ENCODE data around the gene MYO16. TPM values are rescaled to one million over a fixed set of nuclear protein-coding genes. Genes with fewer than 3 reads are reported as not detected.

Gene MYO16
- total RNA-seq, 2 experiments from 2014 or later, result not detected

DNA sequence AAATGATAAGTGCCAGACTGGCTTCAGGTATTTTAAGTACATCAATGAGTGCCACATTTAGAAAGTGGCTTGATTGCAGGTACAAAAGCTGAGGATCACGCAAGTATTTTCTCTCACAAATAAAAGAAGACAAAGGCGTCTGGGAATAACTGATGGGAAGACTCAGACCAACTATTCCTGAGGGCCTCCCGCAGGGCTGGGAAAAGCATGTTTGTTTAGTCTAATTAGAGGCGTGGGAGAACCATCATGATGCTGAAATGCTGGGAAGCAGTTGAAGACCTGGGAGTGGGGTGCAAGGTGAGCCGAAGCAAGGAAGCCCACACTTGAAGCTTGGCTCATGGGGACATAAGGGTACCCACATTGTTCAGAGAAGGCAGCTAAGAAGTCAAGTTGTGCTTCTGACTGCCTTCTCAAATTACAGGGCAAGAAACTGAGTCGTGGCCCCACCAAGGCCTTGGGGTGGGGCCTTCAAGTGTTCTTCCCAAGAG, 536.0 kb downstream of the MYO16 start:
- H3K9me3 Mint-ChIP-seq (ENCODE audit: low read depth), result no peaks in the 10 kb centered on the region

DNA sequence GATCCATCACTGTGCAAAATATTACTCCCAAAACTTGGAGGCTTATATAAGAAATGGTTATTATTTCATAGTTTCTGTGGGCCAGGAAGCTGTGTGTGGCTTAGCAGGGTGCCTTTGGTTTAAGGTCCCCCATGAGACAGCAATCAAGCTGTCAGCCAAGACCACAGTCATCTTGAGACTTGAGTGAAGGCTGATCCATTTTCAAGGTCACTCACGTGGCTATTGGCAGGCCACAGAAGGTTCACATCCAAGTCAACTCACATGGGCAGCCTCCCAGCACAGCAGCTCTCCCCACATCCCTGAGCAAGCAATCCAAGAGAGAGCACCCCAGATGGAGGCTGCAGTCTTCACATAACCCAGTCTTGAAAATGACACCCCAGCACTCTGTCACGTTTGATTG, 537.4 kb downstream of the MYO16 start:
- no peaks in the 10 kb centered on the region for H3K36me3 Mint-ChIP-seq (ENCODE audit: low read depth)

More for the DNA sequence above, 536.0 kb downstream of the MYO16 start:
- Mint-ChIP-seq H3K27me3 (peaks cover 15% of the 10 kb centered on the region), H3K4me3 (no peak overlapping the region), H3K4me1 (peaks cover 8% of the 10 kb centered on the region), H3K27ac (no peak overlapping the region), H3K36me3 (ENCODE audit: low read depth) (no peaks in the 10 kb centered on the region)
- ChIA-PET POLR2A (no interaction called here), CTCF (no interaction called here)
- intact Hi-C loops (cut with DNase I, micrococcal nuclease), result no loop called here
- ATAC-seq (no peak), DNase-seq (no peak)

GRCh38 chr13:109172136-109172535, 542.7 kb downstream of the MYO16 start:
- no peak overlapping the region for H3K4me3 Mint-ChIP-seq
- H3K9me3 Mint-ChIP-seq (ENCODE audit: low read depth), result no peaks in the 10 kb centered on the region
- H3K27ac Mint-ChIP-seq, result no peak overlapping the region
- H3K36me3 Mint-ChIP-seq (ENCODE audit: low read depth), result no peaks in the 10 kb centered on the region
- ATAC-seq, result no peak
- ChIA-PET CTCF (no interaction called here), POLR2A (no interaction called here)
- intact Hi-C loops (cut with DNase I, micrococcal nuclease), result no loop called here
- DNase-seq, result no peak
- H3K4me1 Mint-ChIP-seq, result no peaks in the 10 kb centered on the region
- H3K27me3 Mint-ChIP-seq, result peaks cover 4% of the 10 kb centered on the region

More for the DNA sequence above, 537.4 kb downstream of the MYO16 start:
- ATAC-seq (no peak), DNase-seq (no peak)
- POLR2A ChIA-PET, result no interaction called here
- H3K4me3 Mint-ChIP-seq, result no peak overlapping the region
- H3K4me1 Mint-ChIP-seq, result peaks cover 8% of the 10 kb centered on the region
- H3K9me3 Mint-ChIP-seq (ENCODE audit: low read depth), result no peaks in the 10 kb centered on the region
- no peak overlapping the region for H3K27ac Mint-ChIP-seq
- CTCF ChIA-PET, result no interaction called here
- intact Hi-C loops (cut with DNase I, micrococcal nuclease), result no loop called here
- H3K27me3 Mint-ChIP-seq, result peaks cover 9% of the 10 kb centered on the region

DNA sequence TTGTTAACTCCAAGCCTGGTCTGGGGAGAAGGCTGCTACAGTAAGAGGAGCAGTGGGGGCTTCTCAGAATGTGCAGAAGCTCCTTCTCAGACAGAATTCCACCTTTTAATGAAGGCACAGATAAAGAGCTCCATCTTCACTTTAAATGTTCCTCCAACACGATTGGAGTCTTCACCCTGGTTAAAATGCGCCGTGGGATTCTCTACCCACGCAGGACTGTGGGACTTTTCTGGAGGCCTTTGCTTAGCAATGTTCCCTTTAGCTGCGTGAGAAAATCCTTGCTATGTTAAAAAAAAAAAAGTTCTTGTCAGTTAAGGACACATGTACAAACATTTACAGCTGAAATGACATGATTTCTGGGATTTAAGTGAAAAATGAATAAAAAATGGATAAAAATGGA, 546.3 kb downstream of the MYO16 start:
- intact Hi-C loops (cut with DNase I, micrococcal nuclease), result no loop called here
- Mint-ChIP-seq H3K4me1 (no peaks in the 10 kb centered on the region), H3K27ac (no peak overlapping the region), H3K27me3 (peaks cover 2% of the 10 kb centered on the region), H3K4me3 (no peak overlapping the region), H3K36me3 (ENCODE audit: low read depth) (no peaks in the 10 kb centered on the region), H3K9me3 (ENCODE audit: low read depth) (no peaks in the 10 kb centered on the region)
- CTCF ChIA-PET, result no interaction called here
- ATAC-seq (no peak), DNase-seq (no peak)
- POLR2A ChIA-PET, result no interaction called here

DNA sequence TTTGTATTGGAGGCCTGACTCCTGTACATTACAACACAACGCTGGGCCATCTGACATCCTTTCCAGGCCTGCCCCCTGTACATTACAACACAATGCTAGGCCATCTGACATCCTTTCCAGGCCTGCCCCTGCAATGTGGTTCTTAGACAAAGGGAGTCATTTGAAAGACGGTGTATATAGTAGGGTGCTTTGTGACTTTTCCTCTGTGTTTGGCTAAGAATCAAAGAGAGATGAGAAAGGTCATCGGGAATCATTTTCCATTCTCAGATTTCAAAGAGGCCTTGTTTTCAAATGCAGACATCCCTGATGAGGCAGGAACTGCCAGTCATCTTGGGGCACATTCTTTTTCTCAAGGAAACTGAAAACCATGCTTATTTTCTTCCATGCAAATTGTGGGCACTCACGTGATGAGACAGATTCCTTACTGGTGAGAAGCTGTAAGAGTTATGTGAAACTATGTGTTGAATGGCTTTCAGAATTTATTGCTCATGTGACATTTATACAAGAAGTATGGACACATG, 551.6 kb downstream of the MYO16 start:
- intact Hi-C loops (cut with DNase I, micrococcal nuclease), result no loop called here
- Mint-ChIP-seq H3K4me3 (no peak overlapping the region), H3K27me3 (no peaks in the 10 kb centered on the region), H3K27ac (no peak overlapping the region), H3K4me1 (no peaks in the 10 kb centered on the region), H3K9me3 (ENCODE audit: low read depth) (no peaks in the 10 kb centered on the region), H3K36me3 (ENCODE audit: low read depth) (no peaks in the 10 kb centered on the region)
- CTCF ChIA-PET, result no interaction called here
- no peak for DNase-seq
- ATAC-seq, result no peak
- POLR2A ChIA-PET, result no interaction called here

DNA sequence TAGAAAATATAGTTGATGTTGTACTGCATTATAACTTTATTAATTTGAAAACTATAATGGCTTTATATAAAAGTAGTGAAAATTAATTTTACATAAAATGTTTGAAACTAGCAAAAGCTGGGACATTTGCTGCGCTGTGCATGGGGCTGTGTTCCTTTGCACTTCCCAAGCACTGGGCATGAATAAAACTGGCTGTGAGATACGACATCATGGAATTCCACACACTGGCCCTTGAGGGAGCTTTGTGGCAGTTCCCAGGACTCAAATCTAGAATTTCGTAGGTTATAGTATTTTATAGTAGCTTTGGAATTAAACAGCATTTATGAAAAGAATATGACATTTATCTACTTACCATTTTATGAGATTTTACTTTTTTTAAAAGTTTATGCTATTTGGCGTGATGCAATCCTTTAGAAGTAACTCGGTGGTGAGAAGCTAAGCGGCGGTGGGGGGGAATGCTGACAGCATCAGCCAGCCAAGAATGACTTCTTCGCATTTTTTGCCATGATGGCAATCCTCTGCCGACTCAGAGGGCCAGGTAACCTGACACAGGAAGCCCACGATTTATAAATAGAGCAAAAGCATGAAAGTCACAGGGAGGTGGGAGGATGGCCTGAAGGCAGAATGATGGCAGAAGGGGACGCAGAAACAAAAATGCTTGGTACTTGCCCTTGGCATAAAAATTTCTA, 553.5 kb downstream of the MYO16 start:
- peaks cover 6% of the 10 kb centered on the region for H3K27me3 Mint-ChIP-seq
- ChIA-PET CTCF (no interaction called here), POLR2A (no interaction called here)
- DNase-seq, result no peak
- ATAC-seq, result no peak
- H3K27ac Mint-ChIP-seq, result no peak overlapping the region
- H3K4me3 Mint-ChIP-seq, result no peak overlapping the region
- intact Hi-C loops (cut with DNase I, micrococcal nuclease), result no loop called here
- no peaks in the 10 kb centered on the region for H3K36me3 Mint-ChIP-seq (ENCODE audit: low read depth)
- H3K4me1 Mint-ChIP-seq, result no peaks in the 10 kb centered on the region
- H3K9me3 Mint-ChIP-seq (ENCODE audit: low read depth), result no peaks in the 10 kb centered on the region

DNA sequence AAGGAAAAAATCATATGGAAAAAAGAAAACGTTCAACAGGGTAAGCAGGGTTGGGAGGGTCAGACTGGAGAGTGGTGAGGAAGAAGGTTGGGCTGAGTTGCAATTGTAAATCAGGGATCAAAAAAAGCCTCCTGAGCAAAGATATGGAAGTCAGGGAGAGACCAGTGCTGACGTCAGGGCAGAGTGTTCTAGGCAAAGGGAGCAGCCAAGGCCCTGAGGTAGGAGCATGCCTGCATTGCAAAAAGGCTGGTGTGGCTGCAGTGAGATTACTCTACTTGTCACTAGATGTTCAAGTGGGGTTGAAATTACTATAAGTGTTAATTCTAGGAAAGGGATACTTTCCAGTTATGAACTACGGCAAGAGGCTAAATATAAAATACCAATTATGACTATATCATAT, 562.0 kb downstream of the MYO16 start:
- Mint-ChIP-seq H3K4me3 (no peak overlapping the region), H3K36me3 (ENCODE audit: low read depth) (no peaks in the 10 kb centered on the region), H3K4me1 (no peaks in the 10 kb centered on the region), H3K27ac (no peak overlapping the region), H3K27me3 (peaks cover 26% of the 10 kb centered on the region), H3K9me3 (ENCODE audit: low read depth) (no peaks in the 10 kb centered on the region)
- no peak for ATAC-seq
- intact Hi-C loops (cut with DNase I, micrococcal nuclease), result no loop called here
- POLR2A ChIA-PET, result no interaction called here
- no peak for DNase-seq
- CTCF ChIA-PET, result no interaction called here

DNA sequence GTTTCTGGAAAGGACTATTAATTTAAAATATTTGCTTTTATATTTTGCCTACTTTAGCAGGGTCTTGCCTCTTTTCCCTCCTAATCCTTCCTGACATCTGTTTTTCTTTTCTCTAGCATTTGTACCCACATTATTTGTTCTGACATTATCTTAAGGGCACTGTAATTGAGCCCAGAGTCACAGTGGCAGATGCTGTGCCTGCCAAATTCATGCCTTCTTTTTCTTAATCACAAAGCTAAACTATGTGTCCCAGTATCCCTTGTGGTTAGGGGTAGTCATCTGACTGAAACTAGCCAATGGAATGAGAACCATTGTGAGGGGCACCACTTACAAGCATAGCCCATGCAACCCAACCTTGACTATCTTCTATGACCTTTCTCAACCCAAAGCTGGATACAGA, 562.9 kb downstream of the MYO16 start:
- POLR2A ChIA-PET, result no interaction called here
- no peak overlapping the region for H3K27ac Mint-ChIP-seq
- H3K9me3 Mint-ChIP-seq (ENCODE audit: low read depth), result no peaks in the 10 kb centered on the region
- CTCF ChIA-PET, result no interaction called here
- ATAC-seq (no peak), DNase-seq (no peak)
- H3K4me1 Mint-ChIP-seq, result no peaks in the 10 kb centered on the region
- intact Hi-C loops (cut with DNase I, micrococcal nuclease), result no loop called here
- peaks cover 27% of the 10 kb centered on the region for H3K27me3 Mint-ChIP-seq
- no peak overlapping the region for H3K4me3 Mint-ChIP-seq
- H3K36me3 Mint-ChIP-seq (ENCODE audit: low read depth), result no peaks in the 10 kb centered on the region

GRCh38 chr13:109196948-109197347, 567.5 kb downstream of the MYO16 start:
- Mint-ChIP-seq H3K4me3 (no peak overlapping the region), H3K27me3 (peaks cover 14% of the 10 kb centered on the region), H3K27ac (no peak overlapping the region), H3K36me3 (ENCODE audit: low read depth) (no peaks in the 10 kb centered on the region), H3K9me3 (ENCODE audit: low read depth) (no peaks in the 10 kb centered on the region), H3K4me1 (no peaks in the 10 kb centered on the region)
- DNase-seq, result no peak
- intact Hi-C loops (cut with DNase I, micrococcal nuclease), result no loop called here
- no peak for ATAC-seq
- POLR2A ChIA-PET, result no interaction called here
- CTCF ChIA-PET, result interaction anchor here (0.6 kb wide), 1 partner anchor 463 kb away, joined by 3 read pairs; no protein-coding TSS in a partner anchor

DNA sequence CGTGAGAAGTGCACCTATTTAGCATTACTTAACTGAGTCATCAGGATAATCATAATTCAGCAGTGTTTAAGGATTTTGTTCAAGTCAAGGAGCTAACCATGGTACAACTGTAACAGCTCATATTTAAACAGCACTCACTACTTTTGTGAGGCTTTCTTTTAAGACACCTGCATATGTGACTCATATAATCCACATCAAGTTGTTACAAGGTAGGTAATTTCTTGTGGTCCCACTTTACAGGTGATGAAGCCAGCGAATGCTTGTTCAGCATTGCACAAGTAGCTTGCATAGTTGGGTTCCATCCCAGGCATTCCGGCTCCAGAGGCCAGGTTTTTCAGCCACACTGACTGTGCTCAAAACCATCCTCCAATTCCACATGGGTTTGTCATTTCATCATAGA, 569.2 kb downstream of the MYO16 start:
- POLR2A ChIA-PET, result no interaction called here
- CTCF ChIA-PET, result no interaction called here
- Mint-ChIP-seq H3K27ac (no peak overlapping the region), H3K27me3 (peaks cover 11% of the 10 kb centered on the region), H3K4me1 (no peaks in the 10 kb centered on the region), H3K36me3 (ENCODE audit: low read depth) (no peaks in the 10 kb centered on the region), H3K9me3 (ENCODE audit: low read depth) (no peaks in the 10 kb centered on the region), H3K4me3 (no peak overlapping the region)
- no peak for ATAC-seq
- DNase-seq, result no peak
- intact Hi-C loops (cut with DNase I, micrococcal nuclease), result no loop called here

- DNase-seq (no peak), ATAC-seq (no peak)
- H3K27ac Mint-ChIP-seq, result no peak overlapping the region
- CTCF ChIA-PET, result interaction anchor here (1.0 kb wide), 1 partner anchor 12 kb away, joined by 3 read pairs; no protein-coding TSS in a partner anchor
- H3K36me3 Mint-ChIP-seq (ENCODE audit: low read depth), result no peaks in the 10 kb centered on the region
- peaks cover 12% of the 10 kb centered on the region for H3K27me3 Mint-ChIP-seq
- POLR2A ChIA-PET, result no interaction called here
- H3K4me3 Mint-ChIP-seq, result no peak overlapping the region
- no peaks in the 10 kb centered on the region for H3K9me3 Mint-ChIP-seq (ENCODE audit: low read depth)
- intact Hi-C loops (cut with DNase I, micrococcal nuclease), result no loop called here
- no peaks in the 10 kb centered on the region for H3K4me1 Mint-ChIP-seq
Measured at GRCh38 chr13:109199280-109199679, 569.9 kb downstream of the MYO16 start.

DNA sequence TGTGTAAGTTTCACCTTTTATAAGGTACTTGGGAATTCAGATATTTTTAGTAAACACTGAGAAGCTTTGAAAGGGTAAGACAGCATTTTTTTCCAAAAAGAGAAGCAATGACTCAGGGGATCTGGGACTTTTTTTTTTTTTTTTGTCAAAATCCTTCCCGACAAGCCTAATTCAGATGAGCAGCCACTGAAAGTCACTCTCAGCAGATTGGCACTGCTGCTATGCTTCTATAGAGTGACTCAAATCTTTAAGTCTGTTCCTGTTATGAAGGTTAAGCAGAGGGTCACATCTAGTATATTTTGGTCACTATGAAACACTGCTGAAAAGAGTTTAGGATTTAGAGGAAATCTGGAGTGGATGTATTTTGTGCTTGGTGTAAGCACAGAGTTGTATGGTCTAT, 571.1 kb downstream of the MYO16 start:
- Mint-ChIP-seq H3K27me3 (peaks cover 9% of the 10 kb centered on the region), H3K4me3 (no peak overlapping the region)

More for the DNA sequence above, 571.1 kb downstream of the MYO16 start:
- intact Hi-C loops (cut with DNase I, micrococcal nuclease), result no loop called here
- Mint-ChIP-seq H3K27ac (no peak overlapping the region), H3K9me3 (ENCODE audit: low read depth) (no peaks in the 10 kb centered on the region), H3K4me1 (no peaks in the 10 kb centered on the region), H3K36me3 (ENCODE audit: low read depth) (no peaks in the 10 kb centered on the region)
- ChIA-PET POLR2A (no interaction called here), CTCF (no interaction called here)
- ATAC-seq (no peak), DNase-seq (no peak)

Data from activated CD4-positive, alpha-beta T cell treated with anti-CD3 and anti-CD28 coated beads for 36 hours (primary cell).